HEK293 (cell line): ENCODE data around the gene KIAA1328.
A peak's percentile ranks its signal among the peaks of the same experiment; 100 is the strongest.

Source experiments
- CTCF ChIA-PET: fragments of 350-600 bp; formaldehyde crosslinking; extraction: SDS; loops from one replicate; lab custom pipeline; 2021; ENCODE audit warnings: antibody characterized with exemption; lab: Yijun Ruan, JAX
- POLR2A ChIA-PET: fragments of 300-600 bp; formaldehyde crosslinking; extraction: SDS; loops from one replicate; lab custom pipeline; 2020; ENCODE audit warnings: antibody characterized with exemption, inconsistent platforms; lab: Yijun Ruan, JAX
- H3K27ac ChIP-seq: fragments of 200-500 bp; sonication (Bioruptor generic); 2 replicates; pipeline ENCODE4 v1.5.1; 2014; ENCODE audit warnings: low read depth, low read length, control low read depth, inconsistent platforms; ENCODE audit errors: extremely low read depth
- H3K36me3 ChIP-seq, 2 experiments: fragments of 200-500 bp in 1 of 2; sonication (Bioruptor generic) in 1 of 2; 1 replicate in 1 of 2; 2 replicates in 1 of 2; pipeline ENCODE4 v1.5.1; 2014 to 2017; ENCODE audit warnings: inconsistent platforms in 2 of 2, low read length in 2 of 2; ENCODE audit not compliant: control insufficient read depth in 2 of 2, insufficient read depth in 1 of 2
- H3K4me1 ChIP-seq: fragments of 200-500 bp; sonication (Bioruptor generic); 2 replicates; pipeline ENCODE4 v1.5.1; 2014; ENCODE audit warnings: mild to moderate bottlenecking, low read length, inconsistent platforms; ENCODE audit not compliant: control insufficient read depth, insufficient read depth
- H3K4me3 ChIP-seq: 2 replicates; pipeline ENCODE4 v1.5.1; 2011; ENCODE audit warnings: low read depth, mild to moderate bottlenecking, control low read depth, low read length, moderate library complexity
- H3K9me3 ChIP-seq: fragments of 200-500 bp; sonication (Bioruptor generic); 2 replicates; pipeline ENCODE4 v1.5.1; 2014; ENCODE audit warnings: low read depth, low read length, inconsistent platforms; ENCODE audit not compliant: control insufficient read depth, insufficient read depth
- FEZF1 ChIP-seq: fragments of 450-650 bp; formaldehyde crosslinking; IDR thresholded peaks from 2 replicates; pipeline ENCODE4 v1.5.1; 2016; ENCODE audit warnings: missing biosample characterization, missing genetic modification characterization
- HOXA7 ChIP-seq: sonication (generic); formaldehyde crosslinking; IDR thresholded peaks from 2 replicates; pipeline ENCODE4 v1.8.1; 2022; ENCODE audit warnings: missing genetic modification reagents, borderline replicate concordance
- IKZF3 ChIP-seq: fragments of 450-650 bp; IDR thresholded peaks from 2 replicates; pipeline ENCODE4 v1.5.0; 2018; ENCODE audit warnings: missing biosample characterization, mild to moderate bottlenecking, missing genetic modification characterization, moderate library complexity
- KLF1 ChIP-seq: fragments of 450-650 bp; formaldehyde crosslinking; IDR thresholded peaks from 2 replicates; pipeline ENCODE4 v1.5.1; 2016; ENCODE audit warnings: missing biosample characterization, missing genetic modification characterization
- KLF9 ChIP-seq: fragments of 450-650 bp; formaldehyde crosslinking; IDR thresholded peaks from 2 replicates; pipeline ENCODE4 v1.5.1; 2016; ENCODE audit warnings: missing biosample characterization, missing genetic modification characterization, low read depth
- SALL2 ChIP-seq: fragments of 450-650 bp; formaldehyde crosslinking; IDR thresholded peaks from 2 replicates; pipeline ENCODE4 v1.5.0; 2017; ENCODE audit warnings: missing biosample characterization, mild to moderate bottlenecking, missing genetic modification characterization, borderline replicate concordance
- SCRT1 ChIP-seq: fragments of 450-650 bp; formaldehyde crosslinking; IDR thresholded peaks from 2 replicates; pipeline ENCODE4 v1.5.1; 2016; ENCODE audit warnings: missing biosample characterization, missing genetic modification characterization, borderline replicate concordance
- SCRT2 ChIP-seq: fragments of 450-650 bp; formaldehyde crosslinking; IDR thresholded peaks from 2 replicates; pipeline ENCODE4 v1.5.1; 2016; ENCODE audit warnings: missing biosample characterization, missing genetic modification characterization
- SP2 ChIP-seq: fragments of 450-650 bp; formaldehyde crosslinking; IDR thresholded peaks from 2 replicates; pipeline ENCODE4 v1.5.1; 2016; ENCODE audit warnings: missing biosample characterization, missing genetic modification characterization
- TRIM28 ChIP-seq: IDR thresholded peaks from 2 replicates; pipeline ENCODE4 v1.6.1; 2011; ENCODE audit warnings: low read length, control low read depth, borderline replicate concordance
- ZNF202 ChIP-seq: fragments of 450-650 bp; formaldehyde crosslinking; IDR thresholded peaks from 2 replicates; pipeline ENCODE4 v1.5.1; 2016; ENCODE audit warnings: missing biosample characterization, missing genetic modification characterization, borderline replicate concordance
- ZNF221 ChIP-seq: fragments of 450-650 bp; formaldehyde crosslinking; IDR thresholded peaks from 2 replicates; pipeline ENCODE4 v1.5.1; 2017; ENCODE audit warnings: missing biosample characterization, missing genetic modification characterization, borderline replicate concordance
- ZNF341 ChIP-seq: fragments of 450-650 bp; formaldehyde crosslinking; IDR thresholded peaks from 2 replicates; pipeline ENCODE4; 2016; ENCODE audit warnings: low read depth, missing biosample characterization, missing genetic modification characterization
- ZNF600 ChIP-seq: fragments of 450-650 bp; formaldehyde crosslinking; IDR thresholded peaks from 2 replicates; pipeline ENCODE4 v1.5.1; 2016; ENCODE audit warnings: missing biosample characterization, missing genetic modification characterization
- ZNF610 ChIP-seq: fragments of 450-650 bp; formaldehyde crosslinking; IDR thresholded peaks from 2 replicates; pipeline ENCODE4 v1.5.1; 2016; ENCODE audit warnings: missing biosample characterization, missing genetic modification characterization, borderline replicate concordance
- ZNF624 ChIP-seq: fragments of 450-650 bp; formaldehyde crosslinking; IDR thresholded peaks from 2 replicates; pipeline ENCODE4 v1.5.1; 2017; ENCODE audit warnings: missing biosample characterization, missing genetic modification characterization
- ZNF660 ChIP-seq: fragments of 450-650 bp; IDR thresholded peaks from 2 replicates; pipeline ENCODE4 v1.5.1; 2018; ENCODE audit warnings: missing biosample characterization, mild to moderate bottlenecking, missing genetic modification characterization
- TF ChIP-seq, protein P1 (sequence below): fragments of 450-650 bp; formaldehyde crosslinking; IDR thresholded peaks from 2 replicates; pipeline ENCODE4 v1.5.1; 2016; ENCODE audit warnings: missing biosample characterization, missing genetic modification characterization
- TF ChIP-seq, protein P2 (sequence below): fragments of 450-650 bp; formaldehyde crosslinking; IDR thresholded peaks from 2 replicates; pipeline ENCODE4 v1.5.1; 2016; ENCODE audit warnings: missing biosample characterization, missing genetic modification characterization
- TF ChIP-seq, protein P3 (sequence below): fragments of 450-650 bp; formaldehyde crosslinking; IDR thresholded peaks from 2 replicates; pipeline ENCODE4 v1.5.1; 2016; ENCODE audit warnings: missing biosample characterization, missing genetic modification characterization
- TF ChIP-seq, protein P4 (sequence below): fragments of 450-650 bp; formaldehyde crosslinking; IDR thresholded peaks from 2 replicates; pipeline ENCODE4 v1.5.1; 2017; ENCODE audit warnings: missing biosample characterization, missing genetic modification characterization
- TF ChIP-seq, protein P5 (sequence below): fragments of 450-650 bp; formaldehyde crosslinking; IDR thresholded peaks from 2 replicates; pipeline ENCODE4 v1.5.1; 2016; ENCODE audit warnings: missing biosample characterization, missing genetic modification characterization
- TF ChIP-seq, protein P6 (sequence below): fragments of 450-650 bp; formaldehyde crosslinking; IDR thresholded peaks from 2 replicates; pipeline ENCODE4 v1.5.1; 2016; ENCODE audit warnings: missing biosample characterization, missing genetic modification characterization

KIAA1328 gene

DNA sequence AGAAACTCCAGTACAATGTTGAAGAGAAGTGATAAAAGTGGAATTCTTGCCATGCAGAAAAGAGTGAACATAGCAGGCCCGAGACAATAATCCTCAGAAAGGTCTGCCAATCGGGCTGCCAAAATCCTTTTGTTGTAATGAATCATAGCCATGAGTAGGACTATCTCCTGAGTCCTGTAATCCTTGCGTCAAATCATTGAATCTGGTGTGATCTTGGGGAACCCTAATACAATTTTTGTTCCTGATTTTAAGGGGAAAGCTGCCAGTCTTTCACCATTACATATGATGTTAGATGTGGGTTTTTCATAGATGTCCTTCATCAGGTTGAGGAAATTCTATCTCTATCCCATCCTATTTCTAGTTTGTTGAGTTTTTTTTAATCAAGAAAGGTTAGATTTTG is 2.4 kb upstream of the KIAA1328 start:
- ChIA-PET POLR2A (no interaction called here), CTCF (interaction anchor here (0.9 kb wide), 1 partner anchor 731 kb away, joined by 3 read pairs; no protein-coding TSS in a partner anchor)
- Histone ChIP-seq H3K36me3 (peaks cover 0 to 29% of the 10 kb centered on the region in 2 experiments; a peak in 2 of 3 replicates), H3K4me1 (no peaks in the 10 kb centered on the region), H3K4me3 (no peak overlapping the region), H3K27ac (no peak overlapping the region), H3K9me3 (no peaks in the 10 kb centered on the region)
- TF ChIP-seq KLF1 (tag by site-specific recombination) (no peak), ZNF221 (tag by site-specific recombination) (no peak), SALL2 (no peak)

DNA sequence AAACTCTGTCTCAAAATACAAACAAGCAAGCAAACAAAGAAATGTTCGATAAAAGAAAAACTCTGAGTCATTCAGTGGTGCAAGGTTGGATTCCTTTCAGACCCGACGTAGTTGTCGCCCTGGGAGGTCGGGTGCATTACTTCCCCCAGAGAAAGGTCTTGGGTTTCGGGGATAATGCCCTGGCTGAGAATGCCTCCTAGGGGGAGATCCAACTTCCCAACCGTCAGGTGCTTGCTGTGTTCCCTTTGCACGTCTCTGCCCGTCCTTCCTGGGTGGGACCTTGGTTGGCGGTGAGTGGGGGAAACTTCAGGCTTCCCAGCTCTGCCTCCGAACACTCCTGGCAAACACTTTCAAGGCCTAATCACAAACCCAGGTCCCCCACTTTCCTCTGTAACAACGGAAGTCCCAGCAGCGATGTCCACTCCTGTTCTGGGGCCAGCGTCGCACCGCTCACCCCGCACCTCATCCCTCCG is 734 bp upstream of the KIAA1328 start:
- POLR2A ChIA-PET: interaction anchor here (1.3 to 1.5 kb wide), 2 partner anchors 10 to 50 kb away, joined by 3 to 7 read pairs; no protein-coding TSS in a partner anchor
- peak overlapping the region; percentile 60; the same call in 1 of the 2 replicates for H3K27ac ChIP-seq
- H3K4me1 ChIP-seq: no peaks in the 10 kb centered on the region
- H3K36me3 ChIP-seq: peaks cover 0 to 19% of the 10 kb centered on the region in 2 experiments; a peak in 2 of 3 replicates
- H3K4me3 ChIP-seq: peak overlapping the region; percentile 97
- CTCF ChIA-PET: interaction anchor here (0.5 to 1.3 kb wide), 5 partner anchors 14 to 687 kb away, joined by 3 to 4 read pairs (median 3); no protein-coding TSS in a partner anchor
- no peaks in the 10 kb centered on the region for H3K9me3 ChIP-seq
- TF ChIP-seq FEZF1 (0 out of 2 replicates have a peak, but pooled peaks have one; percentile 18), SCRT1 (tag by site-specific recombination) (no peak), ZNF202 (tag by site-specific recombination) (no peak), ZNF600 (peak; percentile 52), ZNF624 (tag by site-specific recombination) (no peak), SCRT2 (tag by site-specific recombination) (no peak), ZNF610 (tag by site-specific recombination) (no peak), SP2 (tag by site-specific recombination) (no peak), IKZF3 (tag by site-specific recombination) (peak; percentile 24; the same call in 1 of the 2 replicates), ZNF341 (no peak), KLF9 (no peak), HOXA7 (CRISPR knock-in tag) (no peak), ZNF660 (tag by site-specific recombination) (no peak), TRIM28 (peak; percentile 14; the same call in 1 of the 2 replicates)
- TF ChIP-seq, protein P1, sequence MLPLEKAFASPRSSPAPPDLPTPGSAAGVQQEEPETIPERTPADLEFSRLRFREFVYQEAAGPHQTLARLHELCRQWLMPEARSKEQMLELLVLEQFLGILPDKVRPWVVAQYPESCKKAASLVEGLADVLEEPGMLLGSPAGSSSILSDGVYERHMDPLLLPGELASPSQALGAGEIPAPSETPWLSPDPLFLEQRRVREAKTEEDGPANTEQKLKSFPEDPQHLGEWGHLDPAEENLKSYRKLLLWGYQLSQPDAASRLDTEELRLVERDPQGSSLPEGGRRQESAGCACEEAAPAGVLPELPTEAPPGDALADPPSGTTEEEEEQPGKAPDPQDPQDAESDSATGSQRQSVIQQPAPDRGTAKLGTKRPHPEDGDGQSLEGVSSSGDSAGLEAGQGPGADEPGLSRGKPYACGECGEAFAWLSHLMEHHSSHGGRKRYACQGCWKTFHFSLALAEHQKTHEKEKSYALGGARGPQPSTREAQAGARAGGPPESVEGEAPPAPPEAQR (tag by site-specific recombination): peak; percentile 76; the same call in 1 of the 2 replicates
- TF ChIP-seq, protein P2, sequence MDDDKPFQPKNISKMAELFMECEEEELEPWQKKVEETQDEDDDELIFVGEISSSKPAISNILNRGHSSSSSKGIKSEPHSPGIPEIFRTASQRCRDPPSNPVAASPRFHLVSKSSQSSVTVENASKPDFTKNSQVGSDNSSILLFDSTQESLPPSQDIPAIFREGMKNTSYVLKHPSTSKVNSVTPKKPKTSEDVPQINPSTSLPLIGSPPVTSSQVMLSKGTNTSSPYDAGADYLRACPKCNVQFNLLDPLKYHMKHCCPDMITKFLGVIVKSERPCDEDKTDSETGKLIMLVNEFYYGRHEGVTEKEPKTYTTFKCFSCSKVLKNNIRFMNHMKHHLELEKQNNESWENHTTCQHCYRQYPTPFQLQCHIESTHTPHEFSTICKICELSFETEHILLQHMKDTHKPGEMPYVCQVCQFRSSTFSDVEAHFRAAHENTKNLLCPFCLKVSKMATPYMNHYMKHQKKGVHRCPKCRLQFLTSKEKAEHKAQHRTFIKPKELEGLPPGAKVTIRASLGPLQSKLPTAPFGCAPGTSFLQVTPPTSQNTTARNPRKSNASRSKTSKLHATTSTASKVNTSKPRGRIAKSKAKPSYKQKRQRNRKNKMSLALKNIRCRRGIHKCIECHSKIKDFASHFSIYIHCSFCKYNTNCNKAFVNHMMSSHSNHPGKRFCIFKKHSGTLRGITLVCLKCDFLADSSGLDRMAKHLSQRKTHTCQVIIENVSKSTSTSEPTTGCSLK (tag by site-specific recombination): no peak
- TF ChIP-seq, protein P3, sequence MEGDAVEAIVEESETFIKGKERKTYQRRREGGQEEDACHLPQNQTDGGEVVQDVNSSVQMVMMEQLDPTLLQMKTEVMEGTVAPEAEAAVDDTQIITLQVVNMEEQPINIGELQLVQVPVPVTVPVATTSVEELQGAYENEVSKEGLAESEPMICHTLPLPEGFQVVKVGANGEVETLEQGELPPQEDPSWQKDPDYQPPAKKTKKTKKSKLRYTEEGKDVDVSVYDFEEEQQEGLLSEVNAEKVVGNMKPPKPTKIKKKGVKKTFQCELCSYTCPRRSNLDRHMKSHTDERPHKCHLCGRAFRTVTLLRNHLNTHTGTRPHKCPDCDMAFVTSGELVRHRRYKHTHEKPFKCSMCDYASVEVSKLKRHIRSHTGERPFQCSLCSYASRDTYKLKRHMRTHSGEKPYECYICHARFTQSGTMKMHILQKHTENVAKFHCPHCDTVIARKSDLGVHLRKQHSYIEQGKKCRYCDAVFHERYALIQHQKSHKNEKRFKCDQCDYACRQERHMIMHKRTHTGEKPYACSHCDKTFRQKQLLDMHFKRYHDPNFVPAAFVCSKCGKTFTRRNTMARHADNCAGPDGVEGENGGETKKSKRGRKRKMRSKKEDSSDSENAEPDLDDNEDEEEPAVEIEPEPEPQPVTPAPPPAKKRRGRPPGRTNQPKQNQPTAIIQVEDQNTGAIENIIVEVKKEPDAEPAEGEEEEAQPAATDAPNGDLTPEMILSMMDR (tag by site-specific recombination): peak; percentile 47; the same call in 1 of the 2 replicates
- TF ChIP-seq, protein P4, sequence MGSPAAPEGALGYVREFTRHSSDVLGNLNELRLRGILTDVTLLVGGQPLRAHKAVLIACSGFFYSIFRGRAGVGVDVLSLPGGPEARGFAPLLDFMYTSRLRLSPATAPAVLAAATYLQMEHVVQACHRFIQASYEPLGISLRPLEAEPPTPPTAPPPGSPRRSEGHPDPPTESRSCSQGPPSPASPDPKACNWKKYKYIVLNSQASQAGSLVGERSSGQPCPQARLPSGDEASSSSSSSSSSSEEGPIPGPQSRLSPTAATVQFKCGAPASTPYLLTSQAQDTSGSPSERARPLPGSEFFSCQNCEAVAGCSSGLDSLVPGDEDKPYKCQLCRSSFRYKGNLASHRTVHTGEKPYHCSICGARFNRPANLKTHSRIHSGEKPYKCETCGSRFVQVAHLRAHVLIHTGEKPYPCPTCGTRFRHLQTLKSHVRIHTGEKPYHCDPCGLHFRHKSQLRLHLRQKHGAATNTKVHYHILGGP (tag by site-specific recombination): no peak
- TF ChIP-seq, protein P5, sequence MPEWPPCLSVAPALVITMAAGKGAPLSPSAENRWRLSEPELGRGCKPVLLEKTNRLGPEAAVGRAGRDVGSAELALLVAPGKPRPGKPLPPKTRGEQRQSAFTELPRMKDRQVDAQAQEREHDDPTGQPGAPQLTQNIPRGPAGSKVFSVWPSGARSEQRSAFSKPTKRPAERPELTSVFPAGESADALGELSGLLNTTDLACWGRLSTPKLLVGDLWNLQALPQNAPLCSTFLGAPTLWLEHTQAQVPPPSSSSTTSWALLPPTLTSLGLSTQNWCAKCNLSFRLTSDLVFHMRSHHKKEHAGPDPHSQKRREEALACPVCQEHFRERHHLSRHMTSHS (tag by site-specific recombination): no peak
- TF ChIP-seq, protein P6, sequence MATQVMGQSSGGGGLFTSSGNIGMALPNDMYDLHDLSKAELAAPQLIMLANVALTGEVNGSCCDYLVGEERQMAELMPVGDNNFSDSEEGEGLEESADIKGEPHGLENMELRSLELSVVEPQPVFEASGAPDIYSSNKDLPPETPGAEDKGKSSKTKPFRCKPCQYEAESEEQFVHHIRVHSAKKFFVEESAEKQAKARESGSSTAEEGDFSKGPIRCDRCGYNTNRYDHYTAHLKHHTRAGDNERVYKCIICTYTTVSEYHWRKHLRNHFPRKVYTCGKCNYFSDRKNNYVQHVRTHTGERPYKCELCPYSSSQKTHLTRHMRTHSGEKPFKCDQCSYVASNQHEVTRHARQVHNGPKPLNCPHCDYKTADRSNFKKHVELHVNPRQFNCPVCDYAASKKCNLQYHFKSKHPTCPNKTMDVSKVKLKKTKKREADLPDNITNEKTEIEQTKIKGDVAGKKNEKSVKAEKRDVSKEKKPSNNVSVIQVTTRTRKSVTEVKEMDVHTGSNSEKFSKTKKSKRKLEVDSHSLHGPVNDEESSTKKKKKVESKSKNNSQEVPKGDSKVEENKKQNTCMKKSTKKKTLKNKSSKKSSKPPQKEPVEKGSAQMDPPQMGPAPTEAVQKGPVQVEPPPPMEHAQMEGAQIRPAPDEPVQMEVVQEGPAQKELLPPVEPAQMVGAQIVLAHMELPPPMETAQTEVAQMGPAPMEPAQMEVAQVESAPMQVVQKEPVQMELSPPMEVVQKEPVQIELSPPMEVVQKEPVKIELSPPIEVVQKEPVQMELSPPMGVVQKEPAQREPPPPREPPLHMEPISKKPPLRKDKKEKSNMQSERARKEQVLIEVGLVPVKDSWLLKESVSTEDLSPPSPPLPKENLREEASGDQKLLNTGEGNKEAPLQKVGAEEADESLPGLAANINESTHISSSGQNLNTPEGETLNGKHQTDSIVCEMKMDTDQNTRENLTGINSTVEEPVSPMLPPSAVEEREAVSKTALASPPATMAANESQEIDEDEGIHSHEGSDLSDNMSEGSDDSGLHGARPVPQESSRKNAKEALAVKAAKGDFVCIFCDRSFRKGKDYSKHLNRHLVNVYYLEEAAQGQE: no peak
